Endometrium (tissue), 2 donors: ENCODE data around the gene LARP4.
"Not testable (repeated sequence)": the region's sequence is repeated elsewhere in the genome, so short reads cannot be mapped to it uniquely, and the experiment has no call there.

Experiments
- FAIRE-seq: peaks from 2 replicates; lab custom pipeline; 2012; peaks lifted over from hg19 to GRCh38; lab: Jason Lieb, UNC
- donor health status: control.
- donor health status: control.

The LARP4 gene

DNA sequence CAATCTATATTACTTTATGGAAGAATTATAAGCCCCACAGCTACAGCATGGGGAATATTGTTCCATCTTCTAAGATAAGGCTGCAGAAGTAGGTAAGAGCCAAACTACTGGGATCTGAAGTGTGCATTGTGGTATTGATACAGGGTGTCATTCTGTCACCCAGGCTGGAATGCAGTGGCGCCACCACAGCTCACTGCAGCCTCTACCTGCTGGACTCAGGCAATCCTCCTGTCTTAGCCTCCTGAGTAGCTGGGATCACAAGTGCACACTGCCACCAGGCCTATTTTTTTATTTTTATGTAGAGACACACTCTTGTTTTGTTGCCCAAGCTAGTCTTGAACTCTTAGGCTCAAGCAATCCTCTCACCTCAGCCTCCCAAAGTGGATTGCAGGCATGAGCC lies 82.8 kb downstream of the LARP4 start:
- no peak for FAIRE-seq

DNA sequence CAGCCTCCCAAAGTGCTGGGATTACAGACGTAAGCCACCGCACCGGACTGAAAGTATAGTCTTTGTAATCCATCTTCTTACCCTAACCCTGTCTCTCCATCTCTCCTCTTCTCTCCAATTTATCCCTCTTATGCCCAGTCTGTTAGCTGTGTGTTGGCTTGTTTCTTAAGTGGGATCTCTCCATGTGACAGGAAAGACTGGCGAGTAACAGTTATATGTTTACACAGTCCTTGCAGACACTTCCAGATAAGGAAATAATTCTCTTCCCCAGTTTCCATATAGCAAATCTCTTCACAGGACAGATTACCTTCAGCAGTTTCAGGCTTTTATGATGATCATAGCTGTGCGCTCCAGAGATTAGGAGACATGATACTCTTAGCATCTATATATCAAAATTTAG lies 88.1 kb downstream of the LARP4 start:
- FAIRE-seq = no peak

DNA sequence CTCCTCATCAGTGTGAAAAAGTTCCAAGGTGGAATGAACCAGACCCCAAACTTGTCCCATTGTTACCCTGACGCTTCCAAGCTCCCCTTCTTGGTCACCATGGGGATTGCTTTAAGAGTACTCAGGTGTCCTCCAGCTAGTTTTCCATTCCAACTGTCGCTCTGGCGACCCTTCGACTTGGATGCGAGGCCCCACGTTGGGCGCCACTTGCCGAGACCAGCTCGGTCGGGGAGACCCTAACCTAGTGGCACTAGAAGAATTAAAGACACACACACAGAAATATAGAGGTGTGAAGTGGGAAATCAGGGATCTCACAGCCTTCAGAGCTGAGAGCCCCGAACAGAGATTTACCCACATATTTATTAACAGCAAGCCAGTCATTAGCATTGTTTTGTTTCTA lies 97.4 kb downstream of the LARP4 start:
- FAIRE-seq = not testable (repeated sequence)

DNA sequence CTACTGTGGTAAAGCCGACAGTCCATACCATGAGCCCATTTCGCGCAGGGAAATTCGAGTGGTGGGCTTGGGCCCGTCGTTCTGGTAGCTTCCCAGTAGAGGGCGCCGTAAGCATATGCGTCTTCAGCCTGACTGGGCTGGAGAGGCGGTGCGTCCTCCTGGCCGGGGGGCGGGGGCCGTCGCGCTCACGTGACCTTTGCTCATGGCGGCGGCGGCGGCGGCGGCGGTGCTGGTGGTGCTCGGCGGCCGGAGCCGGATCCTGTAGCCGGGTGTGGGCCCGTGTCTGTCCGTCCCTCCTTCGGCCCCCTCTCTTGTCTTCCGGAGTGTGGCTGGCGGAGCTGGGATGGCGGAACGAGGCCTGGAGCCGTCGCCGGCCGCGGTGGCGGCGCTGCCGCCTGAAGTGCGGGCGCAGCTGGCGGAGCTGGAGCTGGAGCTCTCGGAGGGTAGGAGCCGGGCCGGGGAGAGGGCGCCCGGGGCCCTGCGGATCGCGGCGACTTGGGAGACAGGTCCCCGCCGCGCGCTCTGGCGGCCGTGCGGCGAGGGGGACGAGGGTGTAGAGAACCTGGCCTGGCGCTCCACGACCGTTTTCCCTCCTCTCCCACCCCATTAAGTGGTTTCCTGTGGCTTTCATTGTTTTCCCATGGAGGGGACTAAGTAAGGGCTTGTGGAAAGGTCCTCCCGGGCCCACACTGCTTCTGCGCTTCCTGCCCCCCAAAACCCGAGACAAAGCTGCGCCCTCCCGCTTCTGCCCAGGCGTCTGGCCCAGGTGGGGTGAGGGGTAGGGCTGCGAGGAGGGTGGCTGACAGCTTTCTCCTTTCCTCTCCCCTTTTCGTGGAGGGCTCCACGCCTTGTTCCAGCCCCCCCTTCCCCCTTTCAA lies 104.4 kb downstream of the LARP4 start, which contains the start of gene DIP2B:
Gene DIP2B, plus strand, starts transcription at position 188 of the 877 bp plus-strand sequence. Its CDS starts 156 bp downstream, at position 344.
- FAIRE-seq = no peak

DNA sequence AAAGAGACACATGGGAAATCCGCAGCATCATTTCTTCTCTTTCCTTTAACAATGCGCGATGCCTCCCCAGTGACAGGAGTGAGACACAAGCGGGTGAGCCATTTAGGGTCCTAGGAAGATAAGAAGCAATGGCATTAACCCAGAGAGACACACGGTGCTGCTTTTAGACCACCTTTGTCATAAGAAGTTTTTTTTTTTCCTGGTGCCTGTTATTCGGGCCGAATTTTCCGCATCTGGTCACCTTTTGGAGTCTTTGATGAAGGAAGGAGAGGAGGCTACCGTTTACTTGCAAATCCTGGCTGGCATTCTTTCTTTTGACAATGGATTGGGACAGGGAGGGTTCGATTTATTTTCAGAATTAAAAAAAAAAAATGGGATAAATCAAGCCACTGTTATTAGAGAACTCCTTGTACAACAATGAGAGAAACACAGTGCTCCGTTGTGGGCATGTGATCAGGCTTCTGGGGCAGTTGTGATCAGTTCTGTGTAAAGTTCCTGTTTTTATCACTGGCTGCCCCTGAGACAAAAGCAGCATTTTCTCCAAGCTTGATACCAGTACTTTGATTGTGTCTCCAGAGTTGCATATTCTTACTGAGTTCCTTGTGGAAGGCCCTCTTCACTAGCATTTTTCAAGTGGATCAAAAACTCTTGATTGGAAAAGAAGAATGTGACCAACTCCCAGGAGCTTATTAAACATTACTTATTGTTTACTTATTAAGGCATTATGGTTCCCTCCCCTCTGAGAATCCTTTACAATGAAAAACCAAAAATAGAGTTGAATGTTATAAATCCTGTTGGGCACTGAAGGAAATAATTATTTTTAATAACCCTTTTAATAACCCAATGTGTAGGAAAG lies 105.2 kb downstream of the LARP4 start:
- FAIRE-seq = no peak

DNA sequence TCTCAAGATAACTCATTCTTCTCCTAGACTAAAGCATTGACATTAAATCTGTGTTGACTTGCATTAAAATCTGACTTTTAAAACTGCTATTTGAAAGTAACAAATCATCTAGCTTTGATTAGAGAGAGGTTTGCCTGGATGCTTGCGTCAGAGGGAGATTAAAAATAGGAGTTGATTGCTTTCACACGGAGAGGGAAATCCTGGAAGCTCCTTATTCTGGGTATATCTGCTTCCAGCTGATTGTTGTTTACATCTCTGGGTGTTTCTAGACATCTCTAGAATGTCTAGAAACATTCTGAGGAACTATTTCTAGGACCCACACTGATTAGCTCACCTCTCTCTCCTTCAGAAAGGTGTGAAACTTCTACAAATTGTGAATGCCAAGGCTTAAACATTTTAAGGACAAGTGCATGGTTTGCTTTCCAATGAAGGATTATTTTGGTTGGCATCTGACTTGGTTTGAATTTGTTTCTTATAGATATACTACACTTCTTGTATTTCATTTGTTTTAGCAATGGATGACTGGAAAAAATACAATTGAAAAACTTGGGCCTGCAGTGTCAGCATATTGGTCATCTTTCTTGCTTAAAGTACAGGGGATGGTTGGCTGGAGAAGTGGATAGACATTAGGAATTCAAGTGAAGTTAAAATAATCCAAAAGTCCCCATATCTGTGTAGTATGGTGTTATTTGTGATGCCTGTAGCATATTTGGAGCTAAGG lies 106.2 kb downstream of the LARP4 start:
- FAIRE-seq = no peak

DNA sequence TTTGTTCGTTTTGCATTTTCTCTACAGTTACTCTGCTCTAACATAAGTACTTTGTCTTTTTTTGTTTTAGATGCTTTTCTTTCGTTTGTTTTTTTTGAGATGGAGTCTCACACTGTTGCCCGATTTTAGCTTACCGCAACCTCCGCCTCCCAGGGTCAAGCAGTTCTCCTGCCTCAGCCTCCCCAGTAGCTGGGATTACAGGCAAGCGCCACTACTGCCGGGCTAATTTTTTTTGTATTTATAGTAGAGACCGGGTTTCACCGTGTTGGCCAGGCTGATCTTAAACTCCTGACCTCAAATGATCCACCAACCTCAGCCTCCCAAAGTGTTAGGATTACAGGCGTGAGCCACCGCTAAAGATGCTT lies 106.8 kb downstream of the LARP4 start:
- no peak for FAIRE-seq

DNA sequence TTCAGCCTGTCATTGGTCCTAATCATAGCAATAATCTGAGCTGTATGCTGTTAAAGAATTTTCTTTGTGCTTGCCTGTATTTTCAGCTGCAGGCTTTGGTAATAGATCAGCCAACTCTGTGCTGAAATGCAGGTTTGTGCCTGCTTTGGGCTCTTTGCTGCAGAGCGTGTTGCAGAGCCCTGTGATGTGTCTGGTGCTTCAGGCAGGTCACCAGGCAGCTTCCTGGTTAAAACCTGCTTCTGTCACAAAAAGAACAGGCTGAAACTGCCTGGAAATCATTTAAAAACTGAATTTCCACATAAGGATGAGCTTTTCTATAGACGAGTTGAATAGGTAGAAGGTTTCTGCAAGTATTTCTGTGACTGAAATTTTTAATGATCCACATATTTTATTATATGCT lies 107.2 kb downstream of the LARP4 start:
- no peak for FAIRE-seq

DNA sequence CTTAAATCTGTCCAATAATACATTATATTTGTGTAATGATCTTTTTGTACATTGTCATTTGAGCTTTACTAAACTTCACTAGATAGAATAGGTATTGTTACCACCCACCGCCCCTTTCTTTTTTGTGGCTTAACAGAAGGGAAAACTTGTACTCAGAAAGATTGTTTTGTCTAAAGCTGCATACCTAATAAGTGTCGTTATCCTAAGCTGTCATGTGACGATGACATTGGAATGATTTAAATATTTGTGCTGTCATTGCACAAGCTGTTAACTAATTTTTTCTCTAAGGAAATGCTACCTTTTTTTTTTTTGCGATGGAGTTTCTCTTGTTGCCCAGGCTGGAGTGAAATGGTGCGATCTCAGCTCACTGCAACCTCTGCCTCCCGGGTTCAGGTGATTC lies 107.7 kb downstream of the LARP4 start:
- FAIRE-seq = no peak

DNA sequence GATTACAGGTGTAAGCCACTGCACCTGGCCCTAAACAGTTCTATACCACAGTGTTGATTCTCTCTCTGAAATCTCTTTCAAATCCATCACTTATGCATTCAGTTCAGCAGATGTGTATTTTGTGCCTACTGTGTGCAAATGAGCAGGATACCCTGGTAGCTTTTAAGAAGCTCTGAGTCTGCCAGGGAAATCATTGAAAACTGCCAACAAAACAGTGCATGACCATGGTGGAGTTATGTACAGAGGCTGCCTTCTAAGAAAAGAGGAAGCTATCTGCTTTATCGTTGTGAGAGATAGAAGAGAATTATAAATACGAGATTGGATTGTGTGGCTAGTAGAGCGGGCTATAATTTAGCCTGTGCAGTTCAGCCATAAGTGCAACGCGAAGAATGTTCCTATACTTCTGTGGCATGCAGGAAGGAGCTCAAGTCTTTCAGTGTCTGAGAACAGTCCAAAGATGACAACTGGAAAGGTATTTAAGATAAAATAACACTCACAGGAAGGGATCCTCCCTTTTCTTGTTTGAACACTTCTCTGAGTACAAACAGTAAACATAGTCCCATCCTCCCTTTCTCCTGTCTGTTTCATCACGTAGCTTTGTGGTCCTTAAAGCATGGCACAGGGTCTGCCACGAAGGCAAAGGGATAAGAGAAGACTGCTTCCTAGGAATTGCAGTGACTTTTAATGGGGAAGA lies 108.4 kb downstream of the LARP4 start:
- FAIRE-seq = no peak

DNA sequence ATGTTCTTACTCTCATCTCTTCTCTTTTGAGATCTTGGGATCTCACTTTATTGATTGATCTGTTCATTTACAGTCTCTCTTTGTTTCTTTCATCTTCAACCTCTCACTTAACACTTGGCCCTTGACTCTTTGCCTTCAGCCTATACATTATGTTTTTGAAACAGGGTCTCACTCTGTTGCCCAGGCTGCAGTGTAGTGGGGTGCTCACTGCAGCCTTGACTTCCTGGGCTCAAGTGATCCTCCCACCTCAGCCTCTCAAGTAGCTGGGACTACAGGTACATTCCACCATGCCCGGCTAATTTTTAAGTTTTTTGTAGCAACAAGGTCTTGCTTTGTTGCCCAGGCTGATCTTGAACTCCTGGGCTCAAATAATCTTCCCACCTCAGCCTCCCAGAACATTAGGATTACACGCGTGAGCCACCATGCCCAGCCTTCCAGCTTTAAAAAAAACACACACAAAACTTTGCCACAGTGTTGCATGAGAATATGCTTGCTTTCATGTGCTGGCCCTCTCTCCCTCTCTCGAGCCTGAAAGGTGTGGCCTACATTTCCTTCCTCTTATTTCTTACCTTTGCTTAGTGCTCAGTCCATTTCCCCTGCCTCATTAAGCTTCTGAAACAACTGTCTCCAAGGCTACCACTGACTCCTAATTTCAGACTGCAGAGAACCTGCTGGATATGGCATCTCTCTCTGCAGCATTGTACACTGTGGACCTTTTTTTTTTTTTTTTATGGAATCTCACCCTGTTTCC lies 114.0 kb downstream of the LARP4 start:
- FAIRE-seq = no peak

DNA sequence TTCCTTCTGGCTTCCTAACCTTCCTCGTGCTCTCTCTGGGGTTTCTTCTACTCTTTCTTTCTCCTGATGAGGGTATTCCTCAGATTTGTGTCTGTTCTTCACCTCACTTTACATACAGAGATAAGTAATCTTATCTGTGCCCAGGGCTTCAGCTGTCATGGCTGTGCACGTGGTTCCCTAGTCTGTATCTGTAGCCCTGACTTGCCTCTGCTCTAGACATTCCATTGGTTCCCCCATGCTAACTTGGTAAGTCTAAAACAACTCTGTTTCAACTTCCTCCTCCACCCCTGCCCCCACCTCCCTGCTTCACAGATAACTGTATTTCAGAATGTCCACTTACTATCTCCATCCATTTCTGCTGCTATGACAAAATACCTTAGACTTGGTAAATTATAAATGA lies 114.9 kb downstream of the LARP4 start:
- no peak for FAIRE-seq

DNA sequence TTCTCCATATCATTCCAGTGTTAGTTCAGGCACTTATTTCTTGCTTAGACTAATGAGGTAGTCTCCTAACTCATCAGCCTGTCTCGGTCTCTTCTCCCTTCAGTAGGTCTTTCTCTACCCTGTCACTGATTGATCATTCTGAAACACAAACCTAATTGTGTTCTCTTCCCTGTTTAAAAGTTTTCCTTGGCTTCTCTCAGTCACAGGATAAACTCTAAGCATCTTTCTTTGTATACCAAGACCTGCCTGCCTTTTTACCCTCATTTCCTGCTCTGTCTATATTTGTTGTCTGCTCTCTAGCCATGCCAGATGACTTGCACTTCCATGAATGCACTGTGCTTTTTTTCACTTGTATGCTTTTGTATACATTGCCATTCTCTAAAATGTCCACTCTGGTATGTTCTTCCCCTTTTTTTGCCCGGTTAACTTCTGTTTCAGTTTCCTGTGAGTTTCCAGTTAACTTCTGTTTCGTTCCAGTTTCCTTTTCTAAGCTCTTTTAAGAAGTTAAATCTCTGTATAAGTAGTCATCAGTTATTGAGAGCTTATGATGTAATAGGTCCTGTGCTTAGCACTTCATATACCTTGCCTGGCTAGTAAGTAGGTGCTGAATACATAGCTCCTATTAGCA lies 116.8 kb downstream of the LARP4 start:
- no peak for FAIRE-seq

DNA sequence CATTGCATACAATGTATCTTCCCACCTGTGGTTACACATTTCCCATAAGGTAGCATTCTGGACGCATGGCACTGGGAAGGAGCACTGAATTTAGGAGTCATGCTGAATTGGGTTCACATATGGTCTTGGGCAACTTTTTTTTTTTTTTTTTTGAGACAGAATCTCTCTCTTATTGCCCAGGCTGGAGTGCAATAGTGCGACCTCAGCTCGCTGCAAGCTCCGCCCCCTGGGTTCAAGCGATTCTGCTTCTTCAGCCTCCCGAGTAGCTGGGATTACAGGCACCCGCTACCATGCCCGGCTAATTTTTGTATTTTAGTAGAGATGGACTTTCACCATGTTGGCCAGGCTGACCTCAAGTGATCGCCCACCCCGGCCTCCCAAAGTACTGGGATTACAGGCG lies 117.4 kb downstream of the LARP4 start:
- FAIRE-seq = no peak

DNA sequence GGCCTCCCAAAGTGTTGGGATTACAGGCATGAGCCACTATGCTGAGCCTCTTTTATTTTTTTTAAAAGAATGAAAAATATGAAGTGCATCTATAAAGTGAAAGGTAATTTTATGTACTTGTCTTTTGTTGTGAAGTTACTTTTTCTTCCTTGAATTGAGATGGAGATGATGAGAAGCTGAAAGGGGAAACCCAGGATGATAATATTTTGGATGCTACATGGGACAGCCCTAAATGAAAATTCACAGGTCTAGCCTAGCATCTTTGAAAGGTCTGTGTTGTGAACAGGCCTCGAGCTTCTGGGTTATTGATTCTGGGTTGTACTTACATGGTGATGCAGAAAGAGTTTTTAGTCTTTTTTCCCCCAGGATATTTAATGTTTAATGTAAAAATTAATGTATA lies 118.7 kb downstream of the LARP4 start:
- no peak for FAIRE-seq

DNA sequence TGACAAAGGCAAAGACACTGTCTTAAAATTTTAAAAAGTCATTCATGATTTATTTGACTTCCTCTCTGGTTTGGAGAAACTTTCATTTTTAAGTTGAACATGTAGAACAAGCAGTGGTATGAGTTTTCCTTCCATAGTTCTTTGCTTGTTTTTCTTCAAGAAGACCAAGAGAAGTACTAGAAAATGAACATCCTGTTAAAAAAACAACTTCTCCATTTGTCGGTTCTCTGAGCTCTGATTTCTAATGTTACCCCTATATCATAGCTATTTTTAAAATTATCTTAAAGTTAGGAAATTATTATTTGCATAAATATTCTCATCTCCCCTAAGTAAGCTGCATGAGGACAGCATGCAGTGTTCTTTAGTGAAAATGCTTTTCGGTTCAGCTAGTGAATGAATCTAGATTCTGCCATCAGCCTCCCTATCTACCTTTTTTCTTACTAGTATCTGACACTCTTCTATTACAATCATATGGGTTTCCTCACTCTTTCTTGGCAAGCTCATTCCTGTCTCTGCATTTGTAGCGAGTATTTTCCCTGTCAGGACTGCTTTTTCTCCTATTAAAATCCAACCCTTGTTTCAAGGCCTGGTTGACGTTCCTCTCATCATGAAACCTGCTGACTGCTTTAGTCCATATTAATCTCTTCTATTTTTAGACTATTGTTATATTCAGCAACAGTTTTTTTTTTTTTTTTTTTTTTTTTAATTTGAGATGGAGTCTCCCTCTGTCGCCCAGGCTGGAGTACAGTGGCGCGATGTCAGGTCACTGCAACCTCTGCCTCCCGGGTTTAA lies 119.9 kb downstream of the LARP4 start:
- no peak for FAIRE-seq

DNA sequence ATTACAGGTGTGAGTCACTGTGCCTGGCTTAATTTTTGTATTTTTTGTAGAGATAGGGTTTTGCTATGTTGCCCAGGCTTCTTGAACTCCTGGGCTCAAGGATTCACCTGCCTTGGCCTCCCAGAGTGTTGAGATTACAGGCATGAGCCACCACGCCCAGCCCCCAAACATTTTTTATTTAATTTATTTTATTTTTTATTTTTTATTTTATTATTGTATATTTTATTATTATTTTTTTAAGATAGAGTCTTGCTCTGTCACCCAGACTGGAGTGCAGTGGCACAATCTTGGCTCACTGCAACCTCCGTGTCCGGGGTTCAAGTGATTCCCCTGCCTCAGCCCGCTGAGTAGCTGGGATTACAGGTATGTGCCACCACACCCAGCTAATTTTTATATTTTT lies 121.1 kb downstream of the LARP4 start:
- FAIRE-seq = not testable (repeated sequence)

DNA sequence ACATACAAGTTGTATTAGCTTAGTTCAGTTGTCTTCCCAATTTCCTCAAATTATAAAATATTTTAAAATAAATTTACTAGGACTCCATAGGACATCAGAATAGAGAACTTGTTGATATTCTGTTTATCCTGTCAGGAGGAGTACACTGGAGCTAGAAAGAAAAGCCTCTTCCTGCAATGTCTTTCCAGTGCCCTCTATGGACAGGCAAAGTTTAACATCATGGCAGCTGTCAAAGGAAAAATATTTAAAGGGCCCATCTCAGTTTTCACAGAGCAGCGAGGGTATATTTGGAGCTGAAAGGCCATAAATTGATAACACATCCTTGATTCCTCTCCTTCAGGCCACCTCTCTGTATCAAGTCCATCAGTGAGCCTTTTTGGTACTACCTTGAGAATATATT lies 123.1 kb downstream of the LARP4 start:
- FAIRE-seq = no peak

DNA sequence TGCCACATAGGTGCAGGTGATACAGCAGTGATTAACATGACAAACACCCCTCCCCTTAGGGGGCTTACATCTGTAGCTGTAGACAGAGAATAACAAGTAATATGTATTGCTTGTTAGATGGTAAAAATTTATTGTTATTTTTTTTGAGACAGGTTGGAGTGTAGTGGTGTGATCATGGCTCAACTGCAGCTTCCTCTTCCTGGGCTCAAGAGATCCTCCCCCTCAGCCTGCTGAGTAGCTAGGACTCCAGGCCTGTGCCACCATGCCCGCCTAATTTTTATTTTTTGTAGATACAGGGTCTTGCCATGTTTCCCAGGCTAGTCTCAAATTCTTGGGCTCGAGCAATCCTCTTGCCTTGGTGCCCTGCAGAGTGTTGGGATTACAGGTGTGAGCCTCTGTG lies 123.9 kb downstream of the LARP4 start:
- FAIRE-seq = no peak

DNA sequence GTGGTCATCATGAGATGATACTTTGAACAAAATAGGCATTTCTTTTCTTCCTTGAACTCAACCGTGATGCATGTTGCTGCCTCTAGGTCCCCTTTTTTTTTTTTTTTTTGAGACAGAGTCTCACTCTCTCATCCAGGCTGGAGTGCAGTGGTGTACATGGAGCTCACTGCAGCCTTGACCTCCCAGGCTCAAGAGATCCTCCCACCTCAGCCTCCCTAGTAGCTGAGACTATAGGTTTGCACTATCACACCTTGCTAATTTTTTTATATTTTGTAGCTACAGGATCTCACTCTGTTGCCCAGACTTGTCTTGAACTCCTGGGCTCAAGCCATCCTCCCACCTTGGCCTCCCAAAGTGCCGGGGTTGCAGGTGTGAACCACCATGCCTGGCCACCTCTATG lies 124.7 kb downstream of the LARP4 start:
- no peak for FAIRE-seq
